ENCODE data around the gene ACSL5. TPM values are rescaled to one million over a fixed set of nuclear protein-coding genes. Genes with fewer than 3 reads are reported as not detected.

Gene ACSL5
- total RNA-seq, 1 experiment from 2014 or later, result not detected

- H3K27me3 Mint-ChIP-seq (ENCODE audit: low read depth), result peaks cover 5% of the 10 kb centered on the region; the same call in 1 of the 2 replicates
- Histone ChIP-seq H2BK5ac (ENCODE audit: insufficient read length, low read length) (no peak overlapping the region), H2BK15ac (ENCODE audit: low read depth, low read length) (no peak overlapping the region), H2AFZ (ENCODE audit: low read length) (no peak overlapping the region), H2AK5ac (ENCODE audit: insufficient read length, low read length) (no peak overlapping the region), H3K56ac (ENCODE audit: insufficient read length, low read depth, low read length) (no peak overlapping the region), H3K79me2 (ENCODE audit: insufficient read depth, low read length) (no peaks in the 10 kb centered on the region), H2BK120ac (ENCODE audit: low read depth, low read length, poor library complexity, severe bottlenecking) (no peak overlapping the region), H3K27me3 (ENCODE audit: insufficient read depth, low read length) (no peaks in the 10 kb centered on the region), H3K23me2 (ENCODE audit: insufficient read length, low read depth, low read length, poor library complexity, severe bottlenecking) (no peaks in the 10 kb centered on the region), H2BK20ac (ENCODE audit: low read depth, low read length, poor library complexity, severe bottlenecking) (no peak overlapping the region), H3K9ac (ENCODE audit: extremely low read depth, insufficient read length, low read length) (no peak overlapping the region), H4K91ac (ENCODE audit: insufficient read length, low read depth, low read length) (no peak overlapping the region), H3K4me2 (ENCODE audit: insufficient read depth, insufficient read length, low read length) (no peak overlapping the region), H3K18ac (ENCODE audit: insufficient read length, low read depth, low read length) (no peak overlapping the region), H3T11ph (ENCODE audit: low read length) (no peak overlapping the region), H3K23ac (ENCODE audit: insufficient read length, low read depth, low read length) (no peak overlapping the region), H3K4ac (ENCODE audit: low read depth, low read length) (no peak overlapping the region), H2BK12ac (ENCODE audit: insufficient read length, low read depth, low read length) (no peak overlapping the region), H3K14ac (ENCODE audit: insufficient read depth, low read length) (no peak overlapping the region), H4K8ac (replicated peaks; ENCODE audit: insufficient read length, low read depth, low read length) (no peak overlapping the region), H3K79me1 (ENCODE audit: insufficient read depth, low read depth, low read length, poor library complexity, severe bottlenecking) (no peaks in the 10 kb centered on the region), H4K5ac (ENCODE audit: insufficient read length, low read depth, low read length) (no peak overlapping the region), H3K27ac (ENCODE audit: insufficient read length, low read depth, low read length) (no peak overlapping the region), H3K9me3 (ENCODE audit: control insufficient read depth, low read depth, low read length) (no peaks in the 10 kb centered on the region), H4K20me1 (ENCODE audit: control insufficient read depth, insufficient read depth, insufficient read length) (no peaks in the 10 kb centered on the region), H3K4me1 (ENCODE audit: insufficient read depth, low read length) (no peaks in the 10 kb centered on the region)
- H3K9me3 Mint-ChIP-seq, result no peaks in the 10 kb centered on the region
- no peak for DNase-seq
- TF ChIP-seq CTCF (conservative IDR thresholded peaks at IDR 0.05), result no peak
- H3K36me3 Mint-ChIP-seq (ENCODE audit: insufficient read depth in 1 of 3, low read depth in 3 of 3), result no peaks in the 10 kb centered on the region
- no peak overlapping the region for H3K27ac Mint-ChIP-seq
- no peak overlapping the region for H3K4me3 Mint-ChIP-seq
- peaks cover 0 to 3% of the 10 kb centered on the region in 2 experiments; a peak in 1 of 4 replicates for H3K4me1 Mint-ChIP-seq
- WGBS (ENCODE audit: extremely low coverage, insufficient read length, low lambda C conversion rate), result no CpG with 5 or more reads among the region's 3 CpGs
Observed at GRCh38 chr10:112332022-112332421, 41.9 kb upstream of the ACSL5 start.

All from H9 (cell line).